Measurements from ENCODE around the gene PPTC7.

Gene PPTC7

DNA sequence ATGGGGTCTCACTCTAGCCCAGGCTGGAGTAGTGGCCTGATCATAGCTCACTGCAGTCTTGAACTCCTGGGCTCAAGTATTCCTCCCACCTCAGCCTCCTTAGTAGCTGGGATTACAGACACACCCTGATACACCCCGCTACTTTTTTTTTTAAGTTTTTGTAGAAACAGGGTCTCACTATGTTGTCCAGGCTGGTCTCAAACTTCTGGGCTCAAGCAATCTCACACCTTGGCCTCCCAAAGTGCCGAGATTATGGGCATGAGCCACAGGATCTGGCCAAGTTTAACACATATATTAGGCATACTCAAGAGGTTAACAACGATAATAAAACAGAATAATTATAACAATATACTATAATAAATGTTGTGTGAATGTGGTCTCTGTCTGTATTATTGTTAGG, 25.8 kb downstream of the PPTC7 start:
- TF ChIP-seq, protein P1, sequence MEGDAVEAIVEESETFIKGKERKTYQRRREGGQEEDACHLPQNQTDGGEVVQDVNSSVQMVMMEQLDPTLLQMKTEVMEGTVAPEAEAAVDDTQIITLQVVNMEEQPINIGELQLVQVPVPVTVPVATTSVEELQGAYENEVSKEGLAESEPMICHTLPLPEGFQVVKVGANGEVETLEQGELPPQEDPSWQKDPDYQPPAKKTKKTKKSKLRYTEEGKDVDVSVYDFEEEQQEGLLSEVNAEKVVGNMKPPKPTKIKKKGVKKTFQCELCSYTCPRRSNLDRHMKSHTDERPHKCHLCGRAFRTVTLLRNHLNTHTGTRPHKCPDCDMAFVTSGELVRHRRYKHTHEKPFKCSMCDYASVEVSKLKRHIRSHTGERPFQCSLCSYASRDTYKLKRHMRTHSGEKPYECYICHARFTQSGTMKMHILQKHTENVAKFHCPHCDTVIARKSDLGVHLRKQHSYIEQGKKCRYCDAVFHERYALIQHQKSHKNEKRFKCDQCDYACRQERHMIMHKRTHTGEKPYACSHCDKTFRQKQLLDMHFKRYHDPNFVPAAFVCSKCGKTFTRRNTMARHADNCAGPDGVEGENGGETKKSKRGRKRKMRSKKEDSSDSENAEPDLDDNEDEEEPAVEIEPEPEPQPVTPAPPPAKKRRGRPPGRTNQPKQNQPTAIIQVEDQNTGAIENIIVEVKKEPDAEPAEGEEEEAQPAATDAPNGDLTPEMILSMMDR (IDR thresholded peaks at IDR 0.05; ENCODE audit: control insufficient read depth, extremely low read depth, insufficient read depth), result no peak
- H3K4me3 ChIP-seq (ENCODE audit: low read depth, low read length), result no peak overlapping the region
- DNase-seq (ENCODE audit: low read depth), result no peak

DNA sequence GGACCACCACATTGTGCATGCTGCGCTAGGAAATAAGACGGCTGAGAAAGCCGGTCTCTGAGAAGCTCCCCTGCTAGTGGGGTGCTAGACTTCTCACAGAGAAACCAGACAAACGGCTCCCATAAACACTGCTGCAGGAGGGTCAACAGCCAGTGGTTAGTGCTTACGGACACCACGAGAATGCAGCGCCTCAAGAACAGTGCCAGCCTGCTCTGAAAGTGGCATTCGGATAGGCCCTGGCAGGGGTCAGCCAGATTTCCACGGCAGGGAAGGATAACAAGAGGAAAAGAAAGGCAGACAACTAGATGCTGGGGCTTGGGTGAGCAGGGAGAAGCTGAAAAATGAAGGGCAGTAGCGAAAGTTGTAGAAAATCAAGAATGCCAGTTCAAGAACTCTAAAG, 26.4 kb downstream of the PPTC7 start:
- TF ChIP-seq, protein P1 (IDR thresholded peaks at IDR 0.05; ENCODE audit: control insufficient read depth, extremely low read depth, insufficient read depth), result no peak
- no peak overlapping the region for H3K4me3 ChIP-seq (ENCODE audit: low read depth, low read length)
- DNase-seq (ENCODE audit: low read depth), result no peak

DNA sequence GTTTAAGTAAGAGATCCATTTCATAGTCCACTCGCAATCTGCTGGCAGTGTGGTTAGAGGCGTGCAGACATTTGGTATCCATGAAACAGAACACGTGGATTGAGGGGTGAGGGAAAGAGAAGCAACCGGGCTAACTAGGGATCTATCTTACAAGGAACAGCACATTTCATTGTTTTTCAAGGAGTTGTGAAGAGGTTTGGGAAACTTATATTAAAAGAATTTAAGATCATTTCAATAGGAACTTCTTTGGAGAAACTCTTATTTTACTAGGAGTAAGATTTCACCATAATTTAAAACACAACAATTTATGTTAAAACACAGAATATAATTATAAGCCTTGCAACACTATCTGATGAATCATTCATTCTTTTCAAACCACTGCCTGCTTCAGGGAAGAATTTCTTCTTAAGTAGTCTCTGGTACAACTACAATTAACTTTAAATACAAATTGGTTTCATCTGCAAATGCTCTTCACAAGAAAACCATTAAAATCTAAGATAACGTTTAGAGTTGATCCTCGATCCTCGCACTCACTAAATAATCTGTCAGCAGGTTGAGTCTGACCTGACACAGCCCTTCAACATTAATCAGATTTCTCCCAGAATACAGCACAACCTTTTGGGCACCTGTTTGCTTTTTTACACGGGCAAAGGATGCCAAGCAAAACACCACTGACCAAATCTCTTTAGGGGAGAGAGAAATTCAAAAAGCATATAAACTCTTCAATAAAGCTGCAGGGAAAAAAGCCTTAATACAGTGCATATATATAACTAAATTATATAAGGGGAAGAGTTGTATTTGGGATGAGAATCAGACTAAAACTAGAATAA, 27.3 kb downstream of the PPTC7 start:
- H3K4me3 ChIP-seq (ENCODE audit: low read depth, low read length), result no peak overlapping the region
- TF ChIP-seq, protein P1 (IDR thresholded peaks at IDR 0.05; ENCODE audit: control insufficient read depth, extremely low read depth, insufficient read depth), result no peak
- no peak for DNase-seq (ENCODE audit: low read depth)

DNA sequence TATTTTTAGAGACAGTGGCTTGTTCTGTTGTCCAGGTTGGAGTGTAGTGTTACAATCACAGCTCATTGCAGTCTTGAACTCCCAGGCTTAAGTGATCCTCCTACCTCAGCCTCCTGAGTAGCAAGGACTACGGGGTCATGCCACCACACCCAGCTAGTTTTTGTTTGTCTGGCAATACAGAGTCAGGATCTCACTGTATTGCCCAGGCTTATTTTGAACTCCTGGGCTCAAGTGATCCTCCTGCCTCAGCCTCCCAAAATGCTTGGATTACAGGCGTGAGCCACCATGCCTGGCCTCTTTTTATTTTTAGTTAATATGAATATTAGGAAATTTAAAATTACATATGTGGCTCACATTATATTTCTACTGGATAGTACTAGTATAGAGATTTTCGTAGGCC, 28.9 kb downstream of the PPTC7 start:
- no peak overlapping the region for H3K4me3 ChIP-seq (ENCODE audit: low read depth, low read length)
- TF ChIP-seq, protein P1 (IDR thresholded peaks at IDR 0.05; ENCODE audit: control insufficient read depth, extremely low read depth, insufficient read depth), result no peak
- no peak for DNase-seq (ENCODE audit: low read depth)

DNA sequence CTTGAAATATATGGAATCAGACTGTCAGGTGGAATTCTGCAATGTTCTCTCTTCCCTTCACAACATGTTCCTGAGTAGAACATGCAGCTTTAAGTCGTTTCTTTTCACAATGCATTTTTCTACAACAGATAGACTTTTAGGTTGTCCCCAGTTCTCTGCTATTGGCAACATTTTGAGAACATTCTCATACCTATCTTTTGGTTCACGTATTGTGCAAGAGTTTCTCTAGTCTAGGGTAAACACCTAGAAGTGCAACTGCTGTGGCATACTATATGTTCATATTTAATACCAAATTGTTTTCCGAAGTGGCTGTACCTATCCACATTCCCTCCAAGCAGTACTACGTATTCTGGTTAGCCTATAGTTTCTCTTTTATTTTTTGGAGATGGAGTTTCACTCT, 32.1 kb downstream of the PPTC7 start:
- no peak for DNase-seq (ENCODE audit: low read depth)
- TF ChIP-seq, protein P1 (IDR thresholded peaks at IDR 0.05; ENCODE audit: control insufficient read depth, extremely low read depth, insufficient read depth), result no peak
- no peak overlapping the region for H3K4me3 ChIP-seq (ENCODE audit: low read depth, low read length)

DNA sequence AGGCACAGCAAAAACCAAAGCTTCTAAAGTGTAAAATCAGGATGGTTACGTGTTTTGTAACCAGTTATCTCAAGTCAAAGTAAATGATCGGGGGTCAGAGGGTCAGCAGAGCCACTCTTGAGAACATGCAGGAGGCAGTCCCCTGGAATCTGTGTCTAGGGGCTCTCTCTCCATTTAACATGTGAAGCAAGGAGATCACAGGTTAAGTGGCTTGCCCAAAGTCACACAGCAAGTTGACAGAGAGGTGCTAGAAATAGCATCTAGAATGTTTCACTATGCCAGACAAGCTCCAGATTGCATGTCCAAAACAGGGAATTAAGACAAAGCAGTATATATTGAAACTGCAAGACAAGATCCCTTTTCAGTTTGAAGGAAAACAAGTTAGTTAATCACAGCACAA, 33.4 kb downstream of the PPTC7 start:
- TF ChIP-seq, protein P1 (IDR thresholded peaks at IDR 0.05; ENCODE audit: control insufficient read depth, extremely low read depth, insufficient read depth), result no peak
- H3K4me3 ChIP-seq (ENCODE audit: low read depth, low read length), result no peak overlapping the region
- no peak for DNase-seq (ENCODE audit: low read depth)

DNA sequence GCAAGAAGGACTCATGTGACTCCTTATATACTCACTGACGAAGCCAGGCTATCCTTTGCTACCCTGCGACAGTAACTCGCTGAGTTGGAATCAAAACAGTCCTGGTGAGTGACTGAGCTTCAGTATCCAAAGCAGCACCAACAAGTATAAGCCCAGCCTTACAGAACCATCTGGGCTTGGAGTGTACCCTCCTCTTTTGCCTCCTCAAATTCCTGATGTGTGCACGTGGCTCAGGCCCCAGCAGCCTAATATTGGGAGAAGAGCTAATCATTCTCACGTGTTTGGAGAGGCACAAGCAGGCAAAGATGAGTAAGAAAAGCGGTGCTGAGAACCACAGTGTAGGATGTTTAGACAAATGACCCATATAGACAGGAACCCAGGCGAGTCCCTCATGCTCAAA, 34.4 kb downstream of the PPTC7 start:
- TF ChIP-seq, protein P1 (IDR thresholded peaks at IDR 0.05; ENCODE audit: control insufficient read depth, extremely low read depth, insufficient read depth), result no peak
- H3K4me3 ChIP-seq (ENCODE audit: low read depth, low read length), result no peak overlapping the region
- DNase-seq (ENCODE audit: low read depth), result no peak
